HG03066 (cell line): Measurements from ENCODE around the gene TP63.

Source experiments
- ATAC-seq: cut with Tn5 transposase; IDR thresholded peaks from one replicate; pipeline ENCODE4 v1.9.1; 2021; ENCODE audit warnings: low read depth; ENCODE audit not compliant: unreplicated experiment

TP63 gene

DNA sequence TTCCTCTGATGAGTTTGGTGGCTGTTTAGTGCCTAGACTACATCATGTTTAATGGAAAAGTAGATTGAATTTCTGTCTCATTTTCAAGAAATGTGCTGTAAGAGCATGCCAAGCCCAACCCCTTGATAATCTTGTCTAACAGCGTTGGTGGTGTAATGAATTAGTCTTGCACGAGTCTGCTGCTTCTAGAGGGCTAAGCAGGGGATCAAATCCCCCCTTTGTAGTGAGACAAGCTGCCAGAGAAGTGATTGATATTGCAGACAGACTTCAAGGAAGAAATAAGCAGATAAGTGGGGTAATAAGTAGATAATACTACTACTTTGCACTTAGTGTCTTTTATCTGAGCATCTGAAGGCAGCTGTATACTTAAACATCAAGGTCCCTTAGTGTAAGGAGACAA is 141.4 kb downstream of the TP63 start:
- ATAC-seq, result no peak

GRCh38 chr3:189773056-189773455 is 141.9 kb downstream of the TP63 start:
- ATAC-seq, result no peak

- ATAC-seq, result no peak
These were observed 145.1 kb downstream of the TP63 start for GRCh38 chr3:189776149-189776824.

DNA sequence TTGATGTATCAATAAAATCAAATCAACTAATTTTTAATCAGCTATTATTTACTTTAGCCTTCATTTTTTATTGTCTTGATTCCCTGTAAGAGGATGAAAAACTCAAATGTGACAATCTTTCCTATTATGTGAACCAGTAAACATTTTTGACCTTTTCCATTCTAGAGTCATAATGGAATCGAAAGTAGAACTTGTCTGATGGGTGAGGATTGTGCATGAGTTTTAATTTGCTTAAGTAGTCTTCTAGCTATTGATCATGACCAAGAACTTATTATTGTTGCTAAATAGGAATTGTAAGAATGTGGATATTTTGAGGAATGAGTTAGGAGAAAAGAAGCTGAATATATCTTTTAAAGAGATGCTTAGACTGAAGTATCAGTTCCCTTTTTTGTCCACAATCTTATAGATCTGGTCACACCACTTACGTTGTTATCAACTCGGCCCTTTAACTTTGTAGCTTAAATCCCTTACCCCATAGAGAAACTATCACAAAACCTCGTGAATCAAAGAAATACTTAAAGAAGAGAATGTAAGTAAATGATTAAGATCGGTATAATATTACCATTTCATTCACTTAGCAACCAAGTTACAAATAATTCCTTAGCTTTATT is 147.3 kb downstream of the TP63 start:
- ATAC-seq, result peak; percentile 59

- no peak for ATAC-seq
These were observed 148.0 kb downstream of the TP63 start for GRCh38 chr3:189779166-189779565.

- no peak for ATAC-seq
These were observed 149.5 kb downstream of the TP63 start for GRCh38 chr3:189780546-189781270.

DNA sequence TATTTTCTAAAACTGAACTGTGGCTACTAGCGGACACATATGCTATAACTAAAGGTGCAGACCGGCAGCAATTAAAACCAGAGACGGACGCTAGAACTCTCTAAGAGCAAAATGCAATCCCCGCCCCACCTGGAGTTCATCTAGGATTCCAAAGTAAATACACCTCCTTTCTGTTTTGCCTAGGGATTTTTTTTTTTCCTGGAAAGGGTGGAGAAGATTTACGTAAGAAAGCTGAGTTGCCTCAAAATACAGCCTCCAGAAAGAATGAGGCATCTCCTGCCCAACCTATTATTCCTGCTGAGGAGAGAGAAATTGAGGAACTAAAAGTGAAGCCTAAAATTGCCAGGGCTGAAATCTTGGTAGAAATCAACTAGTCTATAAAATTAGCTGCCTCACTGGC is 150.2 kb downstream of the TP63 start:
- ATAC-seq, result no peak

DNA sequence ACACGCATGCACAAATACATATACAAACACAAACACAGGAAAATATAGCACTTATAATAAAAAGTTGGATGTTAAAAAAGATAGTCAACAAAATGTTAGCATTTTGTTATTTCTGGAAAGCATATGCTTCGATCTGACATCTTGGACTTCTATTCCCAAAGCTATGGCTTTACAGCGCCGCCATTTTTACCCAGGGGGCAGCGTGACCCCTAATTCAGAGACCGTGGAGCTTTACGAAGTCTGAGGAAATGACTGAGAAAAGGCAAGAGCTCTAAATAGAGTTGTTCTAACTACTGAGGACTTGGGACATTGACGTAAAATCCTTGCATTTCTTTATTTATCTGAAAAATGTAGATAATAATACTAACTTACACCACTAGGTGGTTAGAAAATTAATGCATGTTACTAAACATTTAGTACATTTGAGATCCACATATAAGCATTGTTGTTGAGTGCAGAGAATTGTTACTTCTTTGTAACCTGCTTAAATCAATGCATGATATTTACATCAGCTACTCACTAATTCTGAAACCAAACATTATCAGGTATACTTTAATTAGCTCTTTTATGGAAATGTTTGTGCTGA is 155.4 kb downstream of the TP63 start:
- ATAC-seq, result no peak

- ATAC-seq, result no peak
These were observed 156.0 kb downstream of the TP63 start for GRCh38 chr3:189787191-189787590.

GRCh38 chr3:189787632-189788031 is 156.4 kb downstream of the TP63 start:
- no peak for ATAC-seq

GRCh38 chr3:189789432-189789831 is 158.2 kb downstream of the TP63 start:
- ATAC-seq, result no peak

DNA sequence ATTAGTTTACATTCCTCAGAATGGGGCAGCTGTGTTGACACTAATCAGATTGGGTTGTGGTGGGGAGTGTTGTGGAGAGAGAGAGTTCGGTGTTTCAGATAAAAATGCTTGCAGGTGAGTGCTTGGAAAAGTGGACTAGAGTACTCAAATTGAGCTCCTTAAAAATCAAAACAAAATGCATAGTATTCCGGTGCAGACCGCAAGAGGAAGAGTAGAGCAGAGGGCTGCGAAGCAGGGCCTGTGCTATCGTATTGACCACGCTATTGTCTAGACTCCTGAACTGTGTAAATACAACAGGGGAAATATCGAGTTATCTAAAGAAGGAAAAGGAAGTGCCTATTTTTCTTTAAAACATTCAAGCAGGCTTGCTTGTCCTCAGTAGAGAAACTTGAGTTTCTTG is 159.5 kb downstream of the TP63 start:
- no peak for ATAC-seq

- no peak for ATAC-seq
These were observed 161.1 kb downstream of the TP63 start for GRCh38 chr3:189792046-189792929.

GRCh38 chr3:189794518-189794917 is 163.3 kb downstream of the TP63 start:
- no peak for ATAC-seq

DNA sequence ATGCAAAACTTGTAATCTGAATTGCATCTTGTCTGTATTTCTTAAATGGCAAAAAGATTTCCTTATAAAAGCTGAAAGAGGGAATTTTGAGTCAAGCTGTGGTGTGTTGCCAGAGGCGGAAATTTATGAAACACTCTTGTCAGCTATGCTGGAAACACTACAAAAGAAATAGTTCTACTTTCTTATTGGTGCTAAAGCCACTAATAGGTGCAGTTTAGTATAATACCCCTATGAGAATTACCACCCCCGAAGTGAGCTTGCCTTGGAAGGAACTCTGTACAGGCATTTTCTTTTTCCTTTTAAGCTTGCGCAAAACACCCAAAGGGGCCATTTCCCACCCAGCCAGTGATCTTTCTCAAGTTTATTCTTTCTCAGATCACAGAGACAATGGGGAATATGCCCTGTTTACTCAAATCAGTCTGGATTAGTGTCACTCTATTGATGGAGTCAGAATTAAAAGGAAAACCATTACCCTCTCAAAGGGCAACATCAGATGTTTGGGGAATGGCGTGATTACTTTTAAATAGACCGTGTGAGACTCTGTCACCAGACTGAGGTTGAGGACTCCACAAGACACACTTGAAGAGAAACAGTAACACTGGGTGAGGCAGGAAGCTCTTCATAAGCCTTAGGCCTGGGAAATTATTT is 166.0 kb downstream of the TP63 start:
- ATAC-seq, result no peak

DNA sequence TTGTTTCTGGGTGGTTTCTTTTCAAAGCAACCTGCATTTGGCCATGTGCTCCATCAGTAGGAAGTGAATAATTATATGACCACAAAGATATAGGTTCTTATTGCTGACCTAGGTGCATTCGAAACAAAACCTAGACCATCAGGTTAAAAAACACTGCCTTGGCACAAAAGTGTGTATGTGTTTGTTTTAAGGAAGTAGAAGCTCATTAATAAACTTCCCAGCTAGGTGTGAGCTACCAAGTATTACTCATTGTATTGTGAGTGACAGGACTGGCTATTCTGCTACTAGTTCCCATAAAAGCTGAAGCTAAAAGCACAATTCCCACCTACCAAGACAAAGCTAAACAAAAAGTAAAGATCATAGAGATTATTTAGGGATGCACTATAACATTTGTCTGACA is 168.2 kb downstream of the TP63 start:
- ATAC-seq, result no peak

- no peak for ATAC-seq
These were observed 169.2 kb downstream of the TP63 start for GRCh38 chr3:189800436-189800835.

- ATAC-seq, result no peak
These were observed 172.1 kb downstream of the TP63 start for GRCh38 chr3:189803254-189803653.

- ATAC-seq, result no peak
These were observed 174.3 kb downstream of the TP63 start for GRCh38 chr3:189805375-189806067.
